ENCODE data around the gene NDC1.

DNA sequence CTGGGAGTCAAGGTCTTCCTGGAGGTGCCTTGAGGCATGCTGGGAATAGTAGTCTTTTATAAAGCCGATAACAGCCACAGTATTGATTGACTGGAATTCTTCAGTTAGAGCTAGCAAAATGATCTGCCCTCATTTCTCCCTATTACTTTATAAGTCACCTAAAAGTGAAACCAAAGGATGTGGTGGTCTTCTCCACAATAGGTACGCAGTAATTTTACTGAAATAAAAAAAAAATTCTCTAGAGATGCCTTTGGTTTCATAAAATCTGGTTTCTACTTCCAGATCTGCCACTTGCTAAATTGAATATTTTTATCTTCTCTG, 518 bp upstream of the NDC1 start:
- no peak for TF ChIP-seq POLR2A (IDR thresholded peaks at IDR 0.05)
- TF ChIP-seq, protein P1, sequence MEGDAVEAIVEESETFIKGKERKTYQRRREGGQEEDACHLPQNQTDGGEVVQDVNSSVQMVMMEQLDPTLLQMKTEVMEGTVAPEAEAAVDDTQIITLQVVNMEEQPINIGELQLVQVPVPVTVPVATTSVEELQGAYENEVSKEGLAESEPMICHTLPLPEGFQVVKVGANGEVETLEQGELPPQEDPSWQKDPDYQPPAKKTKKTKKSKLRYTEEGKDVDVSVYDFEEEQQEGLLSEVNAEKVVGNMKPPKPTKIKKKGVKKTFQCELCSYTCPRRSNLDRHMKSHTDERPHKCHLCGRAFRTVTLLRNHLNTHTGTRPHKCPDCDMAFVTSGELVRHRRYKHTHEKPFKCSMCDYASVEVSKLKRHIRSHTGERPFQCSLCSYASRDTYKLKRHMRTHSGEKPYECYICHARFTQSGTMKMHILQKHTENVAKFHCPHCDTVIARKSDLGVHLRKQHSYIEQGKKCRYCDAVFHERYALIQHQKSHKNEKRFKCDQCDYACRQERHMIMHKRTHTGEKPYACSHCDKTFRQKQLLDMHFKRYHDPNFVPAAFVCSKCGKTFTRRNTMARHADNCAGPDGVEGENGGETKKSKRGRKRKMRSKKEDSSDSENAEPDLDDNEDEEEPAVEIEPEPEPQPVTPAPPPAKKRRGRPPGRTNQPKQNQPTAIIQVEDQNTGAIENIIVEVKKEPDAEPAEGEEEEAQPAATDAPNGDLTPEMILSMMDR (IDR thresholded peaks at IDR 0.05): no peak
